Activated T-cell treated with anti-CD3 and anti-CD28 coated beads for 24 hours (primary cell): ENCODE results near the gene ELOA.
"Not testable (repeated sequence)": the region's sequence is repeated elsewhere in the genome, so short reads cannot be mapped to it uniquely, and the experiment has no call there.

Source experiments
- DNase-seq: peaks from one replicate; pipeline ENCODE4 v3.0.0-alpha.2; 2020; ENCODE audit warnings: low read depth

The ELOA gene

DNA sequence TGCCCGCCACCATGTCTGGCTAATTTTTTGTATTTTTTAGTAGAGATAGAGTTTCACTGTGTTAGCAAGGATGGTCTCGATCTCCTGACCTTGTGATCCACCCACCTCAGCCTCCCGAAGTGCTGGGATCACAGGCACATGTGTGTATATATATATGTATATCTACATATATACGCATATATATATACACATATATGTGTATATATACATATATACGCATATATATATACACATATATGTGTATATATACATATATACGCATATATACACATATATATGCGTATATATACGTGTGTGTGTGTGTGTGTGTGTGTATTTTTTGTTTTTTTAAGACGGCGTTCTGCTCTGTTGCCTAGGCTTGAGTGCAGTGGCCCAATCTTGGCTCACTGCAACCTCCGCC, 39.9 kb downstream of the ELOA start:
- not testable (repeated sequence) for DNase-seq

DNA sequence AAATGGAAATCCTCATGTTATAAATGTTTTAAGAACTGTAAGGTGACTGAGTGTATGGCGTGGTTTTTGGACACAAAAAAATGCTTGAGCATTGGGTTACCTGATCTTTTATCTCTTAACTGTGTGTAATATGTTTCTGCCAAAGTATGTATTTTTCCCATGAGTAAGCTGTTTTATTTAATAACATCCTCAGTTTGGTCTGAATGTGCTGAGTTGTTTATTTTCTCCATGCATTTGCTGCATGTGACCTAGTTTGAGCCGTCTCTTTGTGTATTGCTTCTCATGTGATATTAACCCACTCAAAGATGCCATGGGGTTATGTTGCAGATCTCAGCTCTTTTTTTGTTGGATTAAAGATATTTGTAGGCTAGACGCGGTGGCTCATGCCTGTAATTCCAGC, 41.6 kb downstream of the ELOA start:
- no peak for DNase-seq

GRCh38 chr1:23787701-23788100, 44.4 kb downstream of the ELOA start:
- no peak for DNase-seq

DNA sequence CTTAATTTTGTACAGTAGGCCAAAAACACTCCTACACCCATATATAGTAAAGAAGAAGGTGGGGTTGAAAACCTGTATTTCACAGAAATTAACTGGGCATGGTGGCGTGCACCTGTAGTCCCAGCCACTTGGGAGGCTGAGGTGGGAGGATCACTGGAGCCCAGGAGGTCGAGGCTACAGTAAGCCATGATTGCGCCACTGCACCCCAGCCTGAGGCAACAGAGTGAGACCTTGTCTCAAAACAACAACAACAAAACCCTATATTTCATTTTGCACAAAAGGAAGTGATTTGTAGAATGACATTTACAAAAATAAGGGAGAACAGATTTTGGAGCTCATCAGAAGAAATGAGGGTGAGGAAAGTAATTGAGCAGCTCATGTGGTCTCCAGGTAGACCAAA, 45.4 kb downstream of the ELOA start:
- no peak for DNase-seq

GRCh38 chr1:23790696-23791515, 47.6 kb downstream of the ELOA start, which contains the start of gene LYPLA2:
LYPLA2 (plus strand) TSS chr1:23791145; CDS start chr1:23792683, 1,538 bp downstream.
- peak; percentile 84 for DNase-seq

DNA sequence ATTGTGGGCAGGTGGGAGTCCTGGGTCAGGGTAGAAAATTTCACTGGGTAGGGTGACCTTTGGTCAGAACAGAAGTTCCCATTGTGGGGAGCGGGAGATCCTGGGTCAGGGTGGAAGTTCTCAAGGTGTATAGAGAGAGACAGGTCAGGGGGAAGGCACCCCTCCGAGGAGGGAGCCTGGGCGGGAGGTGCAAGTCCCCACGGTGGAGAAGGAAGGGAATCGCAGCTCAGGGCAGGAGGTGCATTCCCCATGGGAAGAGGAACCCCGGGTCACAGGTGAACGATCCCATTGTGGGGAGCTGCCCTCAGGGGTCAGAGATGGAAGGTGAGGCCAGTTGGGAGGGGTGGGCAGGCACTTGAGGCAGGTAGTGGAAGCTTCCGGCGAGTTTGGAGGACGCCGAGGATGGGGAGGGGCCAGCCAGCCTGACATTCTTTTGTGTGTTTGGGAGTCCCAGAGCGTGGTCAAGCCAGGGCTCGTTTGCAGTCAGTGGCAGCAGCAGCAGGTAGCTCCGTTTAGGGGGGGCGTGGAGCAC, 48.3 kb downstream of the ELOA start:
- DNase-seq, result no peak

DNA sequence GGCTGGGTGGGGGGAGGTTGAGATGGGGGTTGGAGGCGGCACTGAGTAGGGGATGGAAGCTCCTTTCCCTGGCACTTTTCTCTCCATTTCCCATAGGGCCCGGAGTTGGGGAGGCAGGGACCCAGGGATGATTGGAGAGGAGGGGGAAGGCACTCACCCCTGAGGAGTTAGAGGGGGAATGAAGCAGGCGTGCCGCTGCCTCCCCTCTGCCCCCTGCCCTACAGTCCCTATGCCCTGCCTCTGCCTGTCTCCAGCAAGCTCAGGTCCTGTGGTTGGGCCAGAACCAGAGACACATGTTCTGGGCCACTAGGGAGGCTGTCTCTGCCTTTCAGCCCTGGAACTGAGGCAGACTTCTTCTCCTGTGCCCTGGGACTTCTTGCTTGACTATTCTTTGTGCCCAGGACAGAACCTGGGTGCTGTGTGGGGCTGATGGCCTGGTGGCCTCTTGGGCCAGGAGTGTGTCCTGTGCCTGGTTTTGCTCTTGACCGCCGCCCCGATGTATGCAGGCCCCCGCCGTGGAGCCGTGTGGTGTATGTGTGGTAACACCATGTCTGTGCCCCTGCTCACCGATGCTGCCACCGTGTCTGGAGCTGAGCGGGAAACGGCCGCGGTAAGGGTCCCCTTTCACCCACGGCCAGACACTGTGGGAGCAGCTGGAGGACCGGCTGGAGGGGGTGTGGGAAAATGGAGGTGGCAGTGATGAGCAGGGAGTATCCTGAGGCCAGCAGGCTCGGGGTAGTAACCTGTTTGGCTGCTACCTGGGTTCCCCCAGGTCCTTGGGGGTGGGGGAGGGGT, 49.1 kb downstream of the ELOA start:
- DNase-seq, result no peak

DNA sequence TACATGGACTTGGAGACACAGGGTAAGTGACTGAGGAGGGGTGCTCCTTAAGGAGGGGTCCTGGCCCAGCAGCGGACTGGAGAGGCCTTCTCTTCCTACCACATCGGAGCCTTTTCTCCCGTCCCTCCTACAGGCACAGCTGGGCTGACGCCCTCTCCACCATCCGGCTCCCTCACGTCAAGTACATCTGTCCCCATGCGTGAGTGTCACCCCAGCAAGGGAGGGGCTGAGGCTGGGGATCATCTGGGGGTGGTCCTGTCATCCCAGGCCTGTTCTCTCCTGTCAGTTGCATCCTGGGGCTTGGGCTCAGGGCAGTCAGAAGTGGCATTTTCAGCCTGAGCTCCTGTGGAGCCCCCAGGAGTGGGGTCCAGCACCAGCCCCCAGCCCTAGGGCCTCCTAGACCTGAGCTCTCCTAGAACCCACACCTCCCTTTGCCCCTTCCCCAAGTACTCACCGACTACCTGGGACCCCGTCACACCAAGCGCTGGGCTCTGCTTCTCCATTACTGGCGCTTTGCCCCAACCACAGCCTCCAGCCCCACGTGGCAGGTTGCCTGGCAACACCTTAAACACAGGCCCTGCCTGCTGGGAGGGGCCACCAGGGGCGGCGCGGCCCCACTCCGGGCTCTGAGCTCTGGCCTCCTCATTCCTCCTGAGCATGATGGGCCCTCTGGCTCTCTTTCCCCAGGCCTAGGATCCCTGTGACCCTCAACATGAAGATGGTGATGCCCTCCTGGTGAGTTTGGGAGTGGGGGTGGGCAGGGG, 49.9 kb downstream of the ELOA start:
- DNase-seq, result no peak

- DNase-seq, result no peak
These were observed 50.8 kb downstream of the ELOA start for GRCh38 chr1:23793861-23794731.

- not testable (repeated sequence) for DNase-seq
These were observed 51.5 kb downstream of the ELOA start for GRCh38 chr1:23794732-23795182.

DNA sequence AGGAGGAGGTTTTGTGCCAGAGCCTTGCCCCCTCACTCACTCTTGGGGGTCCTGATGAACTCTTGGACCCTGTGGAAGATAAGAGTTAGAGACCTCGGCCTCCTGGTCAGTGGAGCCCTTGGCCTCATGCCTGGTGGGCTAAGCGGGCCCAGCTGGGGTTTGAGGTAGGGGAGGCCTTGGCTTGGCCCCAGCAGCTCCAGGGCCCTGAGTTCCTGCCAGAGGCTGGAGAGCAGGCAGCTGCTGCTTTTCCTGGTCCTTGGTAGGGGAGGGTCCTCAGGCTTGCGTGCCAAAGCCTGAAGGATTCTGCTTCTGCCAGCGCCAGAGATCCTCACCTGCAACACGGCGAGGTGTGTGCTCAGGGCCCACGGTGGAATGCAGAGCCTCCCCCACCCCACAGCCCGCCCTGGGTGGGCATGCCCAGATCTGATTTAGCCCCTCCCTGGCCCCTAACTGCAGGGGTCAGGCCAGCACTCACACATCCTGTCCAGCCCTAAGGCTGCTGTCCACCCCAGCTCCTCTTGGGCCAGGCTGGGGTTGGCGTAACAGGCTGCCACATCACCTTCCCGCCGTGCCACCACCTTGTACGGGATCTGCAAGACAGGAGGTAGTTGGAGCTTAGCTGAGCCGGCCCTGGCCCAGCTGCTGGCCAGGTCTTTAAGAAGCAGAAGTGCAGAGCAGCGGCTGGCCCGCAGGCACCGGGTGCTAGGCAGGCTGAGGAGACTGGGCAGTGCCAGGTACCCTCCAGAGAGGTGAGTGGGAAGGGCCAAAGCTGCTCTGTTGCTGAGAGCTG, 52.6 kb downstream of the ELOA start:
- DNase-seq, result no peak

GRCh38 chr1:23796466-23797271, 53.4 kb downstream of the ELOA start:
- DNase-seq, result no peak

GRCh38 chr1:23797478-23798448, 54.5 kb downstream of the ELOA start:
- DNase-seq, result no peak

DNA sequence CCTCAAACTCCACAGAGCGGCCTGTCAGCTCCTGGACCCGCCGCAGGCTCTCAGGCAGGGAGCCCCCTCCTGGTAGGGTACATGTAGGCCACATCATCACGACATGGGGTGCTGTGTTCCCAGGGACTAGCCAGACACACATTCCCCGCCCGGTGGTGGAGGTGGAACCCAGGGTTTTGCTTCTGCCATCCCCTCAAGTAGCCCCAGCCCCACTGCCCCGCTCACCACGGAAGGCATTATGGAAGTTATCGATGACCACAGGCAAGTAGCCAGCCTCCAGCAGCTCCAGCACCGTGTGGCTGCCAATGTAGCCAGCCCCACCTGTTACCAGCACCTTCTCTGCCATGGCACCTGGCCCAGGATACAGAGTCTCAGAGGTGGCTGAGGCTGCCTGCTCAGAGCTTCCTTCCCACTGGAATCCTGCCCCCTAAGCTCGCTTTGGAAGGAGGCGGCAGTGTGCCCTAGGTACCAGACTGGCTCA, 55.4 kb downstream of the ELOA start:
- DNase-seq, result no peak

DNA sequence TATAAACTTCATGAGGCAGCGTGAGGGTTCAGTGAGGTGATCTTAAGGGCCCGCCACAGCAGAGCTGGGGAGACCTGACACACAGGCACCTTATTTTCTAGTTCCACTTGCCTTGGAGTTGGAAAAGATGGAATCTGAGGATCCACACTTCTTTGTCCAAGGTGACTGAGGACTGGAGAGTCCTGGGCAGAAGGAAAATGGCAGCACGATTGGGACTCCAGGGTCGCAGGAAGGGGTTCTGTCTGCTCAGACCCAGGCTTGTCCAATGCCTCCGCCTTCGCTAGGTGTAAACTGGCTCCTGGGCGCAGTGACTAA, 55.9 kb downstream of the ELOA start:
- DNase-seq, result no peak

DNA sequence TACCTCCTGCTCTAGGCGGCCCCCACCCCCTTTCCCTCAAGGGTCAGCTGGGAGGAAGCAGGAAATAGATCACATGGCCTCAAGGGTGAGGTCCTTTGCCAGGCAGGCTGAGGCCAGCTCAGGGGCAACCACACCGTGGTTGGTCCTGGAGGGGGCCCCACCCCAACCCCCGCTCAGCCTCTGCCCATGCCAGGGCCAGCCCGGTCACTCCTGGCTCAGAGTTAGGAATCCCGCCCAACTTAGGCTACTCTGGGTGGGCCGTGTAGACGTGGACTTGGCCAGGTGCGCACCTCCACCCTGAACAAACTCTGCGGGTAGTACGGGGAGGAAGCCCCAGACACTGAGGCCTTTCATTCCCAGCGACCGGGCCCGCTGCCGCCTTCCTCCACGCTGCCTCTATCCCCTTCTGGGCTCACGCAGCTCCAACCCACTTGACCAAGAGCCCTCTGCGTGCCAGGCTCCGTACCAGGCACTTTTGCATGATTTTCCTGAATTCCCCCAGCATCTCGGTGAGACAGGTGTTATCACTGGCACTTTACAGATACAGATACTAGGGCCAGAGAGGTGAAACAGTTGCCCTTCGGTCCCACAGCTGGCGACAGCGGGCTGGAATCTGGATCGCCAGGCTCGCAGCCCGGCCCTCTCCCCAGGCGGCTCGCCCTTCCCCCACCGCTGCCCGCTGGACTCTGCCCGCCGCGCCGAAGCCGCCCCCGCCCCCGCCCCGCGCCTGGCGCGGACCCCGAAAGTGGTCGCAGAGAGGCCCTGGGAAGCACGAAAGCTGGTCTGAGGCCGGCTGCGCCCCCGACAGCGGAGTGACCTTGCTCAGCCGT, 56.5 kb downstream of the ELOA start:
- DNase-seq, result no peak
